ENCODE measurements around the gene NFYA.

Gene NFYA

GRCh38 chr6:41119508-41119907 is 46.7 kb downstream of the NFYA start:
- no peak for DNase-seq (ENCODE audit: low read depth)

GRCh38 chr6:41120058-41120457 is 47.3 kb downstream of the NFYA start:
- DNase-seq (ENCODE audit: low read depth): no peak

- DNase-seq (ENCODE audit: low read depth): peak; percentile 29
Observed at GRCh38 chr6:41122373-41122772, 49.6 kb downstream of the NFYA start.

GRCh38 chr6:41122918-41123317 is 50.1 kb downstream of the NFYA start:
- no peak for DNase-seq (ENCODE audit: low read depth)

DNA sequence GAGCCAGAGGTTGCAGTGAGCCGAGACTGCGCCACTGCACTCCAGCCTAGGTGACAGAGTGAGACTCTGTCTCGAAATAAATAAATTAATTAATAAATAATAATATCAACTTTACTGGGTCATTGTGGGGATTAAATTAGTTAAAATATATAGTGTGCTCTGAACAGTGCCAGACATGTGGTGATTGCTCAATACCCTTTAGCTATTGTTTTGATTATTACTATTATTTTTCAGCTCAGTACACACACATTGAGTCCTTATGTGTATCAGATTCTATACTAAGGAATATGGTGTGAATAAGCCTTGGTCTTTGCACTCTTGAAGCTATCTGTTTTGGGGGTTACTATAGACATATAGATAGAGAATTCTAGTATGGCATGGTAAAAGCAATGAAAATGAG is 52.5 kb downstream of the NFYA start:
- no peak for DNase-seq (ENCODE audit: low read depth)

- DNase-seq (ENCODE audit: low read depth): no peak
Observed at GRCh38 chr6:41132254-41132653, 59.5 kb downstream of the NFYA start.

GRCh38 chr6:41135062-41135832 is 62.5 kb downstream of the NFYA start:
- no peak for DNase-seq (ENCODE audit: low read depth)

GRCh38 chr6:41136911-41137310 is 64.1 kb downstream of the NFYA start:
- no peak for DNase-seq (ENCODE audit: low read depth)

DNA sequence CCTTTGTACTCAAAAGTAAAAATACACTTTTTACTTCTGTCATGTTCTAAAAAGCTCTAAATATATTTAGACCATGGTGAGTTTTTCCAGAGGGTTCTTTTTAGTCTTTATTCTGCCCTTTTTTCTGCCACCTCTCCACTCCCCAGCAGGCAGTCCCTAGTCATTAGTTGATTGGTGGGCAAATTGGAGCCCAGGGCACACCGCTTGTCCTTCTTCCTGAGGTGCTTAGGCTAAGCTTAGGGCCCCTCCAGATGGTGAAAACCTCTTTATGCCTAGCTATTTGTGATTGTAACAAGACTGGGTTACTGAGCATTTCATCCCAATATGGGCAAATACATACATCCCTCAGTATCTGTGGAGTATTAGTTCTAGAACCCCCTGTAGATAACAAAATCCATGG is 75.1 kb downstream of the NFYA start:
- no peak for DNase-seq (ENCODE audit: low read depth)

All from amniotic epithelial cell (primary cell).